ENCODE results near the gene CD84.
"Not testable (repeated sequence)": the region's sequence is repeated elsewhere in the genome, so short reads cannot be mapped to it uniquely, and the experiment has no call there.

Gene CD84

GRCh38 chr1:160579216-160579701, at the start of gene CD84:
TSS of gene CD84 (minus strand) at chr1:160579496. CDS start at chr1:160579437, 59 bp downstream.
- DNase-seq: no peak

DNA sequence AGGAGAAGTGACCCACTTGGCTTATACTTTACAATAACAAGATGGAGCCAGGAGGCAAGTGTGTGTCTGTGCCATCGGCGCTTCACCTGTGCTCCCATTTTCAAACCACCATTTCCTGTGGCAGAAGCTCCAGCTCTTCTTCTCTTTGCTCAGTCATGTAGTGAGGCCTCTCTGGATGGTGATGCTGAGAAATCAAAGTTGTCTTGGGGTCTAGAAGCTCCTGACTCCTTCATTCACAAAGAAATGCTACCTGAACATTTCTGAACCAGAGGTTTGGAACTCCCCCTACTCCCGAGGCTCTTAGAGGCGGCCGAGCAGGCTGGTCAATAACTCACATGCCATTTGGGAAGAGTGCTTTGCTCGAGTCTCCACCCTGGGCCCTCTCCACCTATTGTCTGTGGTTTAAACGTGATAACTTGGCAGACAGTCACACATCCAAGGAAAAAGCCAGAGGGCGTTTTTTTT, 49.5 kb upstream of the CD84 start:
- DNase-seq: no peak

DNA sequence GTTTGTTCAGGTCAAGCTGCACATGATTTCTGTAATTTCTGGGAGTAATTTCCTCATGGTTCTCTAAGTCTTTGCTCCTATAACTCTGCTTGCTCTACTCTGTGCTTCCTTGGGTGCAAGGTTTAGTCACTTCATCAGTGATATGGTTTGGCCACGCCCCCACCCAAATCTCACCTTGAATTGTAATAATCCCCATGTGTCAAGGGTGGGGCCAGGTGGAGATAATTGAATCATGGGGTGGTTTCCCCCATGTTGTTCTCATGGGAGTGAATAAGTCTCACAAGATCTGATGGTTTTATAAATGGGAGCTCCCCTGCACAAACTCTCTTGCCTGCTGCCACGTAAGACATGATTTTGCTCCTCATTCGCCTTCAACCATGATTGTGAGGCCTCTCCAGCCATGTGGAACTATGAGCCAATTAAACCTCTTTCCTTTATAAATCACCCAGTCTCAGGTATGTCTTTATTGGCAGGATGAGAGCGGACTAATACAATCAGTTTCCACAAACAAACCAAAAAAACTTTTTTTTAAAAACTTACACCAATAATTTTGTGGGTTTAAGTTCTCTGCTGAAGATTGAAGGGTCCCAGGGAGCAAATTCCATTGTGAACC, 48.5 kb upstream of the CD84 start:
- DNase-seq: not testable (repeated sequence)

GRCh38 chr1:160626509-160627342, 47.4 kb upstream of the CD84 start:
- no peak for DNase-seq

DNA sequence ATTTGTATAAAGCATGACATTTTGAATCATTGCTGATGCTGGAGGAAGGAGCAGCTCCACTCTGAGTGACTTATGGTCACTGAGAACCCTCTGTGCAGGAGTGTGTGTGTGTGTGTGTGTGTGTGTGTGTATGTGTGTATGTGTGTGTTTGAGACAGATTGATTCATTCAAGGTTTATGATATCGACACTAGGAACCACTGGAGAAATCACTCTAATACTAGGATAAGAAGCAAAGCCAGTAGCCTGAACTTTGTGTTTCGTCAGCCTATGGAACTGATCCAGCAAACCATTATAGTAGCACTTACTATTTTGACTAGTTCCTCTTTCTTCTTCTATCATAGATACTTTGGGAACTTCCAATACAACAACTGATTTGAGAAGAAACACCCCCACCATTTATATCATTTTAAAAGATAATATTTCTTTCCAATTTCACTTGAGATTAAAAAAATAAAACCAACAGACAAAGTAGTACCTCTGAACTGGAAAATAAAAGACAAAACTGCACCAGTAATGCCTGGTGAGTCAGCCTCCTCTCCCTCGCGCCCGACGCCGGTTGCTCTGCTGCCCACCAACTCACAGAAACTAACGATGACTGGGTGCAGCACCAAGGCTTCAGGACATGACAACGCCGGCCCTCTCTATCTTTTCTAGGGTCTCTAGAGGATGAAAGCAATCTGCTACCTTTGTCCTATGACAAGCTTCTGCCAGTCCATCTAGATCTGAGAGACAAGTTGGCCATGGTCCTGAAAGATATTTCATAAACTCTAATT, 46.6 kb upstream of the CD84 start:
- no peak for DNase-seq

DNA sequence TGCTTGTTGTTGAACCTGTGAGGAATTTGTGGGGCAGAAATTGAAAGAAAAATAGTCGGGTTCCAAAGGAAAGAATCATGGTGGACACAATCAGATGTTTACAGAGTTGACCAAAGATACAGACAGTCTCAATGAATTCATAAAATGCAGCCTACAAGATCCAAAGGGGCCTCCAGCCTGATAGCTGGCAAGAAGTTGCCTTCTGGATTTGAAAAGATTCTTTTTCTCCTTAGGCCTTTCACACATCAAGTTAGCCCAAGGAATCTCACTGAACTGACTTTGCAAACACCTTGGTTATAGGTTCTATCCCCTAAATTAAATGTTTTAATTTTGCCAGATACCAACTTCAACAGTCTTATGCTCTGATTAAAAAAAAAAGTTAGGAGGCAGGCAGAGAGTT, 46.0 kb upstream of the CD84 start:
- no peak for DNase-seq

GRCh38 chr1:160624464-160624863, 45.2 kb upstream of the CD84 start:
- DNase-seq: no peak

DNA sequence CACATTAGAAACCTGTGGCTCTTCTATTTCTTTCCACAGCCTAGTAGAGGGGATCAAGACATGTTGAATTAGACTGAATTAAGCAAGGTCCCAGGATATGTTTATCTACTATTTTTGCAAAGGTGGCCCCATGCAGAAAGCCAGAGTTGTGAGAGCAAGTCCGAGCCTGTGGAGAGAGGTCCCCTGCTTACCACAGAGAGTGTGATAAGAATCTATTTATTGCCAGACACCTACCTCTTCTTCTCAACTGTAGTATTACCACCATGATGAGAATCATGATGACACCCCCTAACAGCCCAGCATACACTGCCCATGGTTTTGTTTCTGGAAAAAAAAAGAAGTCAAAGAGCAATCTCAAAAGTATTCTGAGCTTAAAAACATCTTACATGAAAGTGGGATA, 44.6 kb upstream of the CD84 start:
- no peak for DNase-seq

- DNase-seq: no peak
These were observed 43.9 kb upstream of the CD84 start for GRCh38 chr1:160623227-160623633.

DNA sequence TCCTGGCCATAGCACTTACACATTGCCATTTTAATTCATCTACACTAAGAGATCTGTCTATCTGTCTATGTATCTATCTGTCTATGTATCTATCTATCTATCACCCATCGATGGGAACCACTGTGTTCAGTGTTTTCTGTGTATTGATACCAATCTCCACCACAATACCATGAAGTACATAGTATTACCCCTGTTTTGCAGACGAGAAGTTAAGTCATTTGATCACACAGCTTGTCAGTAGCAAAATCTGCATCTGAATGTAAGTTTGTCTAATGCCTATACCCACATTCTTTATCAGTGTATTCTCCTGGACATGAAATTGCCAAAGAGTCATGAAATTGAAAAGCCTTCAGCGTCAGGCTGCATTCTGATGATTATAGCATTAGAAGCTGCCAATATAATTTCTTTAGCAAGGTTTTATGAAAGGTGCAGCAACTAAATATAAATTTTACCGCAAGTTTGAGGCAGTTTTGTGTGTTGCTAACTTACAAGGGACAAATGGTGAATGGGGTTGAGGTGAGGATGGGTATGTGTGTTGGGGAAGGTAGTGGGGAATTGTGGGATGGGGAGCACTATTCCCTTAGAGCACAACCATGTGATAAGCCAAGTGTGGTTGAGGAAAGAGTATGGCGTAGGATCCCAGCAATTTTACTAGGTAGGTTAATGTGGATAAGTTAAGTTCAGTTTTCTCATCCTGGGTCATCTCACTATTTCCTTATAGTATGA, 43.4 kb upstream of the CD84 start:
- DNase-seq: no peak

DNA sequence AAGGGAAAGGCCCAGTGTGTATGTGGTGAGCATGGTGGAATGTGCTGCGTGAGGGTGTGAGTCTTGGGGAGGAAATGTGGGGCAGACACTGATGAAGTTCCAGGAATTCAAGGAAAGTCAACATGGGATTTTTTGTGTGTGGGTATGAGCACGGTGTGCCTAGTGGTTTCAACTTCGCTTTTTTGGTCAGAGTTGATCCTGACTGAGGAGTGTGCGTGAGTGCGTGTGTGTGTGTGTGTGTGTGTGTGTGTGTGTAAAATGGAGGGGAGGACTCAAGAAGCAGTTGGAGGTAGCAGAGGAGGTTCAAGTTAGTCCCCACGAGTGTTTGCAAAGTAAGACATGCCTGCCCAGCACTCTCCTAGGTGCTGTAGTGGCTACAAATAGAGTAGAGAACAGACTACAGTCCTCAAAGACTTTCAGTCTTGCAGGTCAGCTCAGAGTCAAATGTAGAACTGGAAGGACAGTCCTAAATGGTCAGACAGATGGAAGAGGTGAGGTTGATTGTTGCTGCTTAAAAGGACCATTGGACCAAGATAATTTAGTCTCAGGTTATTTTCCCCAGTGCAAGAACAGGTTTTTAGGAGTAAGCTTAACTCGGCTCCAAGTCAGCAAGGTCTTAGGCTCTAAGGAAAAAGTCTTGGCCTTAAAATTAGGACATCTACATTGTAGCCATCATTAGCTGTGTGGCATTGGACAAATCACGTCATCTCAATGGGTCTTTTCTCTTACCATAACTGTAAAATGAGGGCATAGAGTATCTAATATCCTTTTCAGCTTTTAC, 42.5 kb upstream of the CD84 start:
- DNase-seq: no peak

GRCh38 chr1:160620942-160621632, 41.8 kb upstream of the CD84 start:
- DNase-seq: no peak

- no peak for DNase-seq
These were observed 40.5 kb upstream of the CD84 start for GRCh38 chr1:160619742-160620277.

DNA sequence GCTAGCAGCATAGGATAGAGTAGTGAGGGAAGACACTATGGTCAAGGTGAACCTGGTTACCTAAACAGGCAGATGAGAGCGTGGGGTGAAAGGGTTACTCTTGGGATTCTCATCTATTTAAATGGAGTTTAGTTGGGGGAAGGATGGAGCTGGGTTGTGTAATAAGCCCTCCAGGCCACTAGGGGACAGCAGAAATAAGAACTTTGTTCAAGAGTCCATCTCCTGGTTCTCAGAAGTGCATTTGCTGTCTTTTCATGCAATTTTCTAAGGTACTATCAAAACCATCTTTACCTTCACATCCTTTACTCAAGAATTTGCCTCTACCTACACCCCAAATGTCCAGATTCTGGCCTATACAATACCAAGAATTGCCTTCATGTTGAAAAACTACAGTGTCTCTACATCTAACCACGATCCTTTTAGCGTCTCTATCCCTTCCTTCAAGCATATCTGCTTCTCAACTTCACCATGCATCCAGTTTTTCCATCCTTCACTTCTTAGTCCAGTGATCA, 39.5 kb upstream of the CD84 start:
- DNase-seq: no peak

GRCh38 chr1:160618327-160618726, 39.0 kb upstream of the CD84 start:
- no peak for DNase-seq

DNA sequence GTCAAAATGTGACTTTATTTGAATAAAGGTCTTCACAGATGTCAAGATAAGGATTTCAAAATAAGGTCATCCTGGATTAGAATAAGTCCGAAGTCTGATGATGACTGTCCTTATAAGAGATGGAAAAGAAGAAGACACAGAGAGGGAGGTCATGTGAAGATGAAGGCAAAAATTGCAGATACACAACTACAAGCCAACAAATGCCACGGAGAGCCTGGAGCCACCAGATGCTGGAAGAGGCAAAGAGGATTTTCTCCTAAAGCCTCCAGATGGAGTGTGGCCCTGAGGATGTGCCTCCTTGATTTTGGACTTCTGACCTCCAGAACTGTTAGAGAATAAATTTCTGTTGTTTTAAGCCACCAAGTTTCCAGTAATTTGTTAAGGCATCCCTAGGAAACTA, 36.4 kb upstream of the CD84 start:
- DNase-seq: no peak

DNA sequence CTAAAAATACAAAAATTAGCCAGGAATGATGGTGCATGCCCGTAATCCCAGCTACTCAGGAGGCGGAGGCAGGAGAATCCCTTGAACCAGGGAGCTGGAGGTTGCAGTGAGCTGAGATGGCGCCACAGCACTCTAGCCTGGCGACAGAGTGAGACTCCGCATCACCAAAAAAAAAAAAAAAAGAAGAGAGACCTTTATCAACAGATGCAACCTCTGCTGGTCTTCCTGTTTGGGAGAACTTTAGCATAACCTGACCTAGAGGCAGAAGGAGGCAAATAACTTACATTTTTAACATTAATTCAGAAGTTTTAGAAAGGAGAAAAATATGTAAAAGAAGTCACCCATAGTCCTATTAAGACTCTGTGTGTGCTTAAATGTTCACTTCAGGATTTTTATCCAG, 35.1 kb upstream of the CD84 start:
- DNase-seq: no peak

DNA sequence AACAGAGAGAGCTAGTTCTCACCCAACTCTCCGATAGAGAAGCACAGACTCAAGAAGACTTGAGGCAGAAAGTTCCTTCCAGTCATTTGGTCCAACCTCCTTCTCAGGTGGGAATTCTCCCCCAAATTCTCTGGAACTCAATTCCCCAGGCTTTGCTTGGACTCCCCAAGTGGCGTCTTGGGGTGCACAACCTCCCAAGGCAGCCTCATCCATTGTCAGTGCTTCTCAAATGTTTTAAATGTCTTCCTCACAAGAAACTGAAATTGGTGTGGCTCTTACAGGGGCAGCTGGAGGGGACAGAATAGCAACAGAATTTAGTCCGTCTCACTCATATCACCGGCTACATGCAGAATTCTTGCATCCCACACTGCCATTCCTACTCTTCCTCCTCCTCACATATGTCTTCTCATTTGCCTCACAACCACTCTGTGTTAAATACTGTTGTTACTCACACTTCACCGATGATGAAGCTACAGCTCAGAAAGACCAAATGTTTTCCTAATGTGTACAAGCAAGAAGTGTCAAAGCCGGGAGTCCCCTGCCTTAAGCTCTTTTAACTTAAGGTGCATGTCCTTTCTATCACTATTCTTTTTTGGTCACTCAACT, 33.4 kb upstream of the CD84 start:
- no peak for DNase-seq

DNA sequence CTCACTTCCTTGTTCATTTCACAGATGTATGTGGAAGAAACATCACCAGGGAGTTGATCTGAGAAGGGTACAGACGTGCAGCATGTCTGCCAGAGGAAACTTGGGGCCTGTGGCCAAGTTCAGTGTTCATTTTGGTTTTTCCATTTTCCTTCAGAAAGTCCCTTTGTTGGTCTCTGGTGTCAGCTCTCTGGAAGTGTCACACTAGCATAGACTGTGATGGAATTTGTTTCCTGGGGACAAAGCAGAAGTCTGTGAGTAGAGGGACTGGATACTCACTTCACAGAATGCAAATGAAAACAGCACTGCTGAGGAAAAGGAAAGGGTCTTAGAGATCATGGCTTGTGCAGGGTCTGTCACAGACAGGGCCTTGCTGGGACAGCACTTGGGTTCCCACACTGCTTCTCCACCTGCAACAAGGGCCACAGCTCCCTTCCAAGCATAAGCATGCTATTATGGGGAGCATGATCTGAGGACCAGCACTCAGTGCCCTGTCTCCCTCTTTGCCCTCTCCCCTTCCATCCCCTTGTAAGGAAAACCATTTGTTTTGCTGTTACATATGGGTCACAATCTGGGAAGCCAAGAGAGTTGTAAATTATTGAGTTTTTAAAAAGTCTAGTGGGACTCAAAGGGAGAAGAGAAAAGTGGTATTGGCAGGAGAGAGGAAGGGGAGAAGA, 31.4 kb upstream of the CD84 start:
- no peak for DNase-seq

DNA sequence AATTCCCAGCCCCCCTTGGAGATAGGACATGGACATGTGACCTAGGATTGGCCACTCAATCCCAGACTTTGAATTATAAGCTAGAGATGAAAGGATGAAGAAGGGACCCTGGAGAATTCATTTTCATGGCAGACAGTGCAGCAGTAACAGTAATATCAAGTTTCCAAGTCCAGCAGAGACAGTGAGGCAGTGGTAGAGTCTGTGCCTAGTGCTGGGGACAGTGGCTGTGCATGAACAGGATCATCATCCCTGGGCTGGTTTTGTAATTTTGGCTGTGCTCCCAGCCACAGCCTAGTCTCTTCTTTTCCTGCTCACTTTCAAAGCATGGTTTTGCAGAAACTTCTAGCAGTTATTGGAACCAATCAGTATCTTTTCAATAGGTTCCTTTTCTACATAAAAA, 29.6 kb upstream of the CD84 start:
- DNase-seq: no peak
